ENCODE measurements around the gene TENM3.

The TENM3 gene

GRCh38 chr4:182828360-182829025, 585.3 kb downstream of the TENM3 start:
- no peak for DNase-seq

- DNase-seq, result no peak
These were observed 586.0 kb downstream of the TENM3 start for GRCh38 chr4:182829196-182829595.

GRCh38 chr4:182831376-182831775, 588.2 kb downstream of the TENM3 start:
- no peak for DNase-seq

GRCh38 chr4:182832352-182833120, 589.3 kb downstream of the TENM3 start:
- DNase-seq, result no peak

- no peak for DNase-seq
These were observed 592.0 kb downstream of the TENM3 start for GRCh38 chr4:182835006-182835740.

- DNase-seq, result no peak
These were observed 594.6 kb downstream of the TENM3 start for GRCh38 chr4:182837831-182838230.

GRCh38 chr4:182838535-182838934, 595.3 kb downstream of the TENM3 start:
- DNase-seq, result no peak

- DNase-seq, result no peak
These were observed 596.1 kb downstream of the TENM3 start for GRCh38 chr4:182839256-182839655.

GRCh38 chr4:182840108-182840507, 596.9 kb downstream of the TENM3 start:
- no peak for DNase-seq

GRCh38 chr4:182842104-182842600, 599.0 kb downstream of the TENM3 start:
- no peak for DNase-seq

- no peak for DNase-seq
These were observed 599.7 kb downstream of the TENM3 start for GRCh38 chr4:182842759-182843390.

GRCh38 chr4:182843808-182844325, 600.7 kb downstream of the TENM3 start:
- no peak for DNase-seq

- no peak for DNase-seq
These were observed 602.4 kb downstream of the TENM3 start for GRCh38 chr4:182845618-182846017.

GRCh38 chr4:182846036-182846435, 602.8 kb downstream of the TENM3 start:
- no peak for DNase-seq

- no peak for DNase-seq
These were observed 604.6 kb downstream of the TENM3 start for GRCh38 chr4:182847576-182848450.

- DNase-seq, result no peak
These were observed 605.5 kb downstream of the TENM3 start for GRCh38 chr4:182848685-182849084.
